SK-N-SH (cell line): ENCODE data around the gene SSTR5. TPM values are rescaled to one million over a fixed set of nuclear protein-coding genes. Genes with fewer than 3 reads are reported as not detected.

ENCODE experiments used
- CTCF ChIA-PET: fragments of 300-600, 350-600 bp; formaldehyde crosslinking; extraction: SDS; loops from one replicate; lab custom pipeline; 2021; lab: Yijun Ruan, JAX
- POLR2A ChIA-PET: fragments of 350-600 bp; sonication (Branson Sonifier 250); formaldehyde crosslinking; extraction: SDS; loops from one replicate; lab custom pipeline; 2020; ENCODE audit warnings: antibody characterized with exemption, inconsistent platforms; lab: Yijun Ruan, JAX
- DNase-seq: peaks from one replicate; pipeline ENCODE4 v3.0.0; 2012
- H2AFZ ChIP-seq: fragments of 200-600 bp; sonication (generic); 2 replicates; pipeline ENCODE4 v1.8.1; 2016; ENCODE audit warnings: antibody characterized with exemption, mild to moderate bottlenecking, low read depth
- H3F3A ChIP-seq: fragments of 200-600 bp; sonication (generic); replicated peaks from 2 replicates; pipeline ENCODE3; 2016; ENCODE audit warnings: antibody characterized with exemption, mild to moderate bottlenecking; ENCODE audit not compliant: insufficient read depth
- H3K27ac ChIP-seq, 2 experiments: fragments of 200-500 bp in 1 of 2; fragments of 200-600 bp in 1 of 2; sonication (Bioruptor generic) in 1 of 2; sonication (generic), shearing (Covaris generic) in 1 of 2; 2 replicates each; pipeline versions ENCODE4 v1.5.1 to v1.6.1; 2014 to 2016; ENCODE audit warnings: low read depth in 2 of 2, inconsistent platforms in 1 of 2, low read length in 1 of 2, mild to moderate bottlenecking in 1 of 2, mixed read lengths in 1 of 2
- H3K27me3 ChIP-seq: fragments of 200-600 bp; sonication (generic), shearing (Covaris generic); 2 replicates; pipeline ENCODE4 v1.6.1; 2016; ENCODE audit warnings: mixed run types; ENCODE audit not compliant: insufficient read depth
- H3K36me3 ChIP-seq, 2 experiments: fragments of 200-500 bp in 1 of 2; fragments of 200-600 bp in 1 of 2; sonication (Bioruptor generic) in 1 of 2; sonication (generic) in 1 of 2; replicated peaks in 1 of 2; 2 replicates each; pipeline versions ENCODE3 to v1.5.1; 2014 to 2016; ENCODE audit warnings: low read length in 1 of 2, mild to moderate bottlenecking in 1 of 2; ENCODE audit not compliant: insufficient read depth in 2 of 2, control insufficient read depth in 1 of 2
- H3K4me1 ChIP-seq, 2 experiments: fragments of 200-500 bp in 1 of 2; fragments of 200-600 bp in 1 of 2; sonication (Bioruptor generic) in 1 of 2; sonication (generic), shearing (Covaris generic) in 1 of 2; 2 replicates each; pipeline versions ENCODE4 v1.5.1 to v1.6.1; 2014 to 2016; ENCODE audit warnings: low read depth in 1 of 2, low read length in 1 of 2, mixed run types in 1 of 2; ENCODE audit not compliant: insufficient read depth in 2 of 2, control insufficient read depth in 1 of 2
- H3K4me2 ChIP-seq: fragments of 200-600 bp; sonication (generic), shearing (Covaris generic); 2 replicates; pipeline ENCODE4 v1.6.1; 2017; ENCODE audit warnings: mixed run types
- H3K4me3 ChIP-seq, 2 experiments: fragments of 200-500 bp in 1 of 2; fragments of 200-600 bp in 1 of 2; sonication (Bioruptor generic) in 1 of 2; sonication (generic), shearing (Covaris generic) in 1 of 2; 2 replicates each; pipeline versions ENCODE4 v1.5.1 to v1.8.1; 2014 to 2016; ENCODE audit warnings: low read depth in 2 of 2, inconsistent platforms in 1 of 2, low read length in 1 of 2, mild to moderate bottlenecking in 1 of 2, mixed read lengths in 1 of 2, moderate library complexity in 1 of 2
- H3K79me2 ChIP-seq: fragments of 200-600 bp; sonication (generic); 2 replicates; pipeline ENCODE4 v1.8.1; 2017; ENCODE audit warnings: mild to moderate bottlenecking; ENCODE audit not compliant: insufficient read depth
- H3K9ac ChIP-seq: fragments of 200-600 bp; sonication (generic); 2 replicates; pipeline ENCODE4 v1.6.1; 2017; ENCODE audit warnings: mixed run types
- H3K9me2 ChIP-seq: fragments of 200-600 bp; sonication (generic); 2 replicates; pipeline ENCODE4 v1.6.1; 2017; ENCODE audit warnings: mixed run types
- H3K9me3 ChIP-seq: fragments of 200-600 bp; sonication (generic); 2 replicates; pipeline ENCODE4 v1.6.1; 2017; ENCODE audit warnings: mixed run types, mild to moderate bottlenecking, moderate library complexity
- H4K20me1 ChIP-seq: fragments of 200-600 bp; sonication (generic); 2 replicates; pipeline ENCODE4 v1.6.1; 2017; ENCODE audit warnings: mild to moderate bottlenecking, mixed run types; ENCODE audit not compliant: insufficient read depth
- CHD2 ChIP-seq: fragments of 150-350 bp; IDR thresholded peaks from 2 replicates; pipeline ENCODE4 v1.6.1; 2018; ENCODE audit warnings: low read length; ENCODE audit not compliant: partially characterized antibody
- ELF1 ChIP-seq: IDR thresholded peaks from 2 replicates; pipeline ENCODE4 v1.4.0; 2012
- FOXM1 ChIP-seq: IDR thresholded peaks from 2 replicates; pipeline ENCODE4 v1.4.0; 2012; ENCODE audit warnings: low read depth, mild to moderate bottlenecking
- IRF3 ChIP-seq: fragments of 150-350 bp; IDR thresholded peaks from 2 replicates; pipeline ENCODE4 v1.6.1; 2016; ENCODE audit warnings: mild to moderate bottlenecking, low read depth, low read length
- JUND ChIP-seq: IDR thresholded peaks from 2 replicates; pipeline ENCODE4 v1.4.0; 2012
- NFIC ChIP-seq: IDR thresholded peaks from 2 replicates; pipeline ENCODE4 v1.4.0; 2012; ENCODE audit warnings: borderline replicate concordance
- NRF1 ChIP-seq: IDR thresholded peaks from 2 replicates; pipeline ENCODE4 v1.6.1; 2012; ENCODE audit warnings: low read depth, mild to moderate bottlenecking, low read length
- RFX5 ChIP-seq: IDR thresholded peaks from 2 replicates; pipeline ENCODE4 v1.6.1; 2012; ENCODE audit warnings: mild to moderate bottlenecking, improper control_type of control experiment, low read length
- TCF12 ChIP-seq: IDR thresholded peaks from 2 replicates; pipeline ENCODE4 v1.4.0; 2012
- TEAD4 ChIP-seq: IDR thresholded peaks from 2 replicates; pipeline ENCODE4 v1.4.0; 2012; ENCODE audit warnings: mild to moderate bottlenecking, borderline replicate concordance; ENCODE audit not compliant: insufficient read depth
- YY1 ChIP-seq: IDR thresholded peaks from 2 replicates; pipeline ENCODE4 v1.4.0; 2012; ENCODE audit warnings: low read depth, mild to moderate bottlenecking
- WGBS: methylation state at CpG from one replicate; pipeline ENCODE4 v1.1.6; 2017; ENCODE audit warnings: low lambda C conversion rate; 5-methylcytosine and 5-hydroxymethylcytosine counted together
- polyA plus RNA-seq, 3 experiments: library from polyadenylated mRNA; depleted of rRNA; stranded (reverse); fragments of >200 nt; gene quantifications; 2 replicates each; pipeline ENCODE4 v1.2.3, GENCODE V29; 2012
- TF ChIP-seq, protein P1 (sequence below): IDR thresholded peaks from 2 replicates; pipeline ENCODE4 v1.4.0; 2012; ENCODE audit warnings: low read depth, borderline replicate concordance
- TF ChIP-seq, protein P2 (sequence below): IDR thresholded peaks from 2 replicates; pipeline ENCODE4; 2012

SSTR5 gene
- polyA plus RNA-seq, 1 of the 3 experiments (the other 2 are of a cell fraction): not detected

GRCh38 chr16:1076801-1077576 is 4.4 kb downstream of the SSTR5 start:
- H3K4me2 ChIP-seq: no peak overlapping the region
- H3K27me3 ChIP-seq: peaks cover 89% of the 10 kb centered on the region
- POLR2A ChIA-PET: no interaction called here

GRCh38 chr16:1077877-1078578 is 5.5 kb downstream of the SSTR5 start:
- CTCF ChIA-PET: interaction anchor here (0.7 to 1.5 kb wide), 3 partner anchors 23 to 116 kb away, joined by 3 to 4 read pairs (median 3); no protein-coding TSS in a partner anchor
- H3K4me3 ChIP-seq: no peak overlapping the region

More at GRCh38 chr16:1076801-1077576, 4.4 kb downstream of the SSTR5 start:
- DNase-seq: no peak
- Histone ChIP-seq H2AFZ (no peak overlapping the region), H3F3A (peaks cover 4% of the 10 kb centered on the region), H3K27ac (no peak overlapping the region)
- no peak for TF ChIP-seq TCF12
- no peak for TF ChIP-seq CHD2
- no peak for TF ChIP-seq TEAD4
- no peak for TF ChIP-seq RFX5
- no peak for TF ChIP-seq NFIC
- TF ChIP-seq, protein P1, sequence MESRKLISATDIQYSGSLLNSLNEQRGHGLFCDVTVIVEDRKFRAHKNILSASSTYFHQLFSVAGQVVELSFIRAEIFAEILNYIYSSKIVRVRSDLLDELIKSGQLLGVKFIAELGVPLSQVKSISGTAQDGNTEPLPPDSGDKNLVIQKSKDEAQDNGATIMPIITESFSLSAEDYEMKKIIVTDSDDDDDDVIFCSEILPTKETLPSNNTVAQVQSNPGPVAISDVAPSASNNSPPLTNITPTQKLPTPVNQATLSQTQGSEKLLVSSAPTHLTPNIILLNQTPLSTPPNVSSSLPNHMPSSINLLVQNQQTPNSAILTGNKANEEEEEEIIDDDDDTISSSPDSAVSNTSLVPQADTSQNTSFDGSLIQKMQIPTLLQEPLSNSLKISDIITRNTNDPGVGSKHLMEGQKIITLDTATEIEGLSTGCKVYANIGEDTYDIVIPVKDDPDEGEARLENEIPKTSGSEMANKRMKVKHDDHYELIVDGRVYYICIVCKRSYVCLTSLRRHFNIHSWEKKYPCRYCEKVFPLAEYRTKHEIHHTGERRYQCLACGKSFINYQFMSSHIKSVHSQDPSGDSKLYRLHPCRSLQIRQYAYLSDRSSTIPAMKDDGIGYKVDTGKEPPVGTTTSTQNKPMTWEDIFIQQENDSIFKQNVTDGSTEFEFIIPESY: no peak
- TF ChIP-seq NRF1: no peak
- no peak for TF ChIP-seq JUND
- no peak for TF ChIP-seq FOXM1
- TF ChIP-seq YY1: no peak
- no peak for TF ChIP-seq ELF1
- TF ChIP-seq, all 33 proteins: peak for 0
- WGBS: 13% methylated on average over 13 of the region's 16 CpGs
- H3K9me3 ChIP-seq: no peaks in the 10 kb centered on the region
- H3K4me3 ChIP-seq: no peak overlapping the region
- H3K79me2 ChIP-seq: no peaks in the 10 kb centered on the region
- H3K9ac ChIP-seq: no peak overlapping the region
- no peaks in the 10 kb centered on the region for H3K9me2 ChIP-seq
- no peaks in the 10 kb centered on the region for H3K36me3 ChIP-seq
- H4K20me1 ChIP-seq: peaks cover 8% of the 10 kb centered on the region; the same call in 1 of the 2 replicates
- CTCF ChIA-PET: interaction anchor here (1.5 kb wide), 1 partner anchor 22 kb away, joined by 4 read pairs; no protein-coding TSS in a partner anchor
- no peaks in the 10 kb centered on the region for H3K4me1 ChIP-seq

More at GRCh38 chr16:1077877-1078578, 5.5 kb downstream of the SSTR5 start:
- Histone ChIP-seq H3K36me3 (no peaks in the 10 kb centered on the region), H3K4me2 (0 out of 2 replicates have a peak overlapping the region, but pooled peaks have one; percentile 19), H3K27me3 (peaks cover 89% of the 10 kb centered on the region), H3K79me2 (no peaks in the 10 kb centered on the region), H3K4me1 (no peaks in the 10 kb centered on the region), H3K9me3 (no peaks in the 10 kb centered on the region), H3K9ac (no peak overlapping the region), H3F3A (peaks cover 4% of the 10 kb centered on the region), H3K9me2 (no peaks in the 10 kb centered on the region), H4K20me1 (peaks cover 8% of the 10 kb centered on the region; the same call in 1 of the 2 replicates), H2AFZ (no peak overlapping the region), H3K27ac (no peak overlapping the region)
- POLR2A ChIA-PET: no interaction called here
- no peak for DNase-seq
- WGBS: 12% methylated on average over 14 of the region's 36 CpGs
- TF ChIP-seq, protein P2, sequence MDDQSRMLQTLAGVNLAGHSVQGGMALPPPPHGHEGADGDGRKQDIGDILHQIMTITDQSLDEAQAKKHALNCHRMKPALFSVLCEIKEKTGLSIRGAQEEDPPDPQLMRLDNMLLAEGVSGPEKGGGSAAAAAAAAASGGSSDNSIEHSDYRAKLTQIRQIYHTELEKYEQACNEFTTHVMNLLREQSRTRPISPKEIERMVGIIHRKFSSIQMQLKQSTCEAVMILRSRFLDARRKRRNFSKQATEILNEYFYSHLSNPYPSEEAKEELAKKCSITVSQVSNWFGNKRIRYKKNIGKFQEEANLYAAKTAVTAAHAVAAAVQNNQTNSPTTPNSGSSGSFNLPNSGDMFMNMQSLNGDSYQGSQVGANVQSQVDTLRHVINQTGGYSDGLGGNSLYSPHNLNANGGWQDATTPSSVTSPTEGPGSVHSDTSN: no peak
- TF ChIP-seq RFX5: no peak
- TF ChIP-seq IRF3: no peak
